Prostate gland (tissue), 2 donors: ENCODE results near the gene GMPPB.

ENCODE experiments used
- POLR2A ChIP-seq: fragments of 450-650 bp; IDR thresholded peaks from one replicate; pipeline ENCODE4 v1.6.1; 2016; ENCODE audit warnings: antibody characterized with exemption, mild to moderate bottlenecking
- TF ChIP-seq, protein P1 (sequence below), 4 experiments: fragments of 200-600 bp in 2 of 4; fragments of 450-650 bp in 2 of 4; sonication (generic) in 2 of 4; IDR thresholded peaks; 1 replicate in 3 of 4; 2 replicates in 1 of 4; pipeline ENCODE4 v1.5.1; 2016 to 2019; ENCODE audit warnings: antibody characterized with exemption in 4 of 4, mild to moderate bottlenecking in 2 of 4, moderate library complexity in 2 of 4

GRCh38 chr3:49727924-49728361, 4.2 kb upstream of the GMPPB start:
- TF ChIP-seq, protein P1, sequence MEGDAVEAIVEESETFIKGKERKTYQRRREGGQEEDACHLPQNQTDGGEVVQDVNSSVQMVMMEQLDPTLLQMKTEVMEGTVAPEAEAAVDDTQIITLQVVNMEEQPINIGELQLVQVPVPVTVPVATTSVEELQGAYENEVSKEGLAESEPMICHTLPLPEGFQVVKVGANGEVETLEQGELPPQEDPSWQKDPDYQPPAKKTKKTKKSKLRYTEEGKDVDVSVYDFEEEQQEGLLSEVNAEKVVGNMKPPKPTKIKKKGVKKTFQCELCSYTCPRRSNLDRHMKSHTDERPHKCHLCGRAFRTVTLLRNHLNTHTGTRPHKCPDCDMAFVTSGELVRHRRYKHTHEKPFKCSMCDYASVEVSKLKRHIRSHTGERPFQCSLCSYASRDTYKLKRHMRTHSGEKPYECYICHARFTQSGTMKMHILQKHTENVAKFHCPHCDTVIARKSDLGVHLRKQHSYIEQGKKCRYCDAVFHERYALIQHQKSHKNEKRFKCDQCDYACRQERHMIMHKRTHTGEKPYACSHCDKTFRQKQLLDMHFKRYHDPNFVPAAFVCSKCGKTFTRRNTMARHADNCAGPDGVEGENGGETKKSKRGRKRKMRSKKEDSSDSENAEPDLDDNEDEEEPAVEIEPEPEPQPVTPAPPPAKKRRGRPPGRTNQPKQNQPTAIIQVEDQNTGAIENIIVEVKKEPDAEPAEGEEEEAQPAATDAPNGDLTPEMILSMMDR (IDR thresholded peaks at IDR 0.05) = no peak
- TF ChIP-seq POLR2A = no peak
